ENCODE data around the gene MAPK9. TPM values are rescaled to one million over a fixed set of nuclear protein-coding genes. Genes with fewer than 3 reads are reported as not detected.
"Not testable (repeated sequence)": the region's sequence is repeated elsewhere in the genome, so short reads cannot be mapped to it uniquely, and the experiment has no call there.

The MAPK9 gene
- total RNA-seq, 1 donor from 2014 or later: 95.8 TPM

DNA sequence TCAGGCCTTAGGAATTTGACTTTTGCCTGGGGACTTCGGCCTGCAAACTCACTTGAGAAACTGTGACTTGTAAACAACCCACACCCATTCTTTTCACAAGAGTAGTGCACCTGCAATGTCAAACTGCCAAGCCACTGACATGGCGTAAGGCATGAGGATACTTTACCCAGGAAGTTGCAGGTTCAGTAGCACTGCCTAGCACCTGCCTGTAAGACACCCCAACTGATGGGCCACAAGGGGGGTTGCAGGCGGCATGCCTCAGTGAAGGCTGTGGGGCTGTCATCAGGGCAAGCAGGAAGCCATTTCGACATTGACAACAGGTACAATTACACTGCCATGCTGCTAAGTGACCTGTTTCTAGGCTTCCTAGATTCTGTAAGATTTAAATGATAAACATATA, 41.6 kb downstream of the MAPK9 start:
- DNase-seq (ENCODE audit: low spot score in 2 of 2): no peak

DNA sequence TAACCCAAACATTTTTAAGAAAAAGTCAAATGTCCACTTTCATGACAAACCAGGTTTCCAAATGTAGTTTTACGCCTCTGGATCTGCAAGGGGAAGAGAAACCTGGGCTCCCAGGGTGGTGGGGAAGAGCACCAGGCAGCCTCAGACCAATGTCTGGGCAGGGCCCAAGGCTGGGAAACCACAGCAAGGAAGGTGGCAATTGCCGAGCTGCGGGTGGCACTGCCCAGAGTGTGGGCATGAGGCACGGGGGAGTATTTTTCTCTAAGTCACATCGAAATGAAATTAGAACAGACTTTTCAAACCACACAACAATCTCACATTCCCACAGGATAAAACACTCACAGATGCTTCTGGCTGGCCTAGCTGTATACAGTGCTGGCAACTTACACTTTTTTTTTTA, 50.3 kb downstream of the MAPK9 start:
- DNase-seq (ENCODE audit: low spot score in 2 of 2): no peak
- no peak for FAIRE-seq

More for the DNA sequence above, 41.6 kb downstream of the MAPK9 start:
- FAIRE-seq: no peak

DNA sequence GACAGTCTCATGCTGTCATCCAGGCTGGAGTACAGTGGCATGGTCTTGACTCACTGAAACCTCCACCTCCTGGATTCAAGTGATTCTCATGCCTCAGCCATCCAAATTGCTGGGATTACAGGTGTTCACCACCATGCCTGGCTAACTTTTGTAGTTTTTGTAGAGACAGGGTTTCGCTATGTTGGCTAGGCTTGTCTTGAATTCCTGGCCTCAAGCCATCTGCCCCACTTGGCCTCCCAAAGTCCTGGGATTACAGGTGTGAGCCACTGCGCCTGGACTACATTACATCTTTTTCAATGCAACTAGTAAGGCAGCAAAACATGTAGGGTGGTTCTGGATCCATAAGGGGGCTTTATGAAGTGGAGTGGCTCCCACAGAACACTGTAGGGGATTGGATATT, 53.3 kb downstream of the MAPK9 start:
- no peak for DNase-seq (ENCODE audit: low spot score in 2 of 2)
- no peak for FAIRE-seq

DNA sequence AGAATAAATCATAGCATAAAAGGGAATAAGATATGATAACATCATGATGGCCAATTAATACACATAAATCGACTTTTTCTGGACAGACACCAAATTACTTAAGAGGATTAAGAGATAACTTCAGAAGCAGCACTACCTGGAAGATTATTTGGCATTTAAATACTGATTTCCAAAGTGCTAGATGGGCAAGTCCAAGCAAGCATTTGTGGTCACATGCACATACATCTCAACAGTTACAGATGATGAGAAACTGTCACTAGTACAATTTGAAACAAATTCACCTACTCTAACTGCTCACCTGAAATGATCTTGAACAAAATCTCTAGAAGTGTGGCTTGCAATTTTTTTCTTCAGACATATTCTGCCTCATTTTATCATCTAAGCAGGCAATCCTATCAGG, 56.0 kb downstream of the MAPK9 start:
- FAIRE-seq (no peak), DNase-seq (ENCODE audit: low spot score in 2 of 2) (no peak)

DNA sequence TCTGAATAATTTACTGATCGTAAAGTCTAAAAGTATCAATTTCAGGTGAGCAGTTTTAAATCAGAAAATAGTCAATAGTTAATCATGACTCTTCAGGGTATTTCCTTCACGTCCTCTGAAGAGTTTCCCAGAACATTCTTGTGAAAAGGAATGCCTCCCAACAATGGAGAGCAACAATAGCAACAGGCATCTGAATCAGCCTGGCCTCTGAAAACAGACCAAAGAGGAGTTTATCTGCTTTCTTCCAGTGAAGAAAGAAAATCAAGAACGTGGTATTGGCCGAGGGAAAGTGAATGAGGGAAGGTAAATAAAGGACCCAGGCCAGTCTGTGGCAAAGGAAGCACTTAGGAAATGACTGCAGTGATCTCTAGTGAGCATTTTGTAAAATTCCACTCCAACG, 56.8 kb downstream of the MAPK9 start:
- FAIRE-seq: no peak

DNA sequence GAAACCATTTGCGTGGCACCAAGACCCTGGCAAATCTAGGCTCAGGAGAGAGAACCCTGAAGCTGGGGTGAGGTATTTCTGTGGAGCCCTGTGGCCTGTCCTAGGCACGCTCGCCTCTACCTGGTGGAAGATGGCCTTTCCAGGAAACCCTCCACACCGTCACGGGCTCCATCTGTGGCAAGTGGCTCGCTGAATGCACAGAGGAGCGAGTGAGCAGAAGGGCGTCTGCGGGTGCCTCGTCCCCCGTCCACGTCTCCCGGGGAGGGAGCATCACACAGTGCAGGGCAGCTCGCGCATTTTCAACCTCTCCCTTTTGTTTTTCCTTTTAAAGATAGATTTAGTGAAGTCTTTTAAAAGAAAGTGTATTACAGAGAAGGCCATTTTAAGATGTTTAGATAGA, 57.6 kb downstream of the MAPK9 start:
- DNase-seq (ENCODE audit: low spot score in 2 of 2): no peak
- no peak for FAIRE-seq

More for the DNA sequence above, 56.8 kb downstream of the MAPK9 start:
- DNase-seq (ENCODE audit: low spot score in 2 of 2): no peak

DNA sequence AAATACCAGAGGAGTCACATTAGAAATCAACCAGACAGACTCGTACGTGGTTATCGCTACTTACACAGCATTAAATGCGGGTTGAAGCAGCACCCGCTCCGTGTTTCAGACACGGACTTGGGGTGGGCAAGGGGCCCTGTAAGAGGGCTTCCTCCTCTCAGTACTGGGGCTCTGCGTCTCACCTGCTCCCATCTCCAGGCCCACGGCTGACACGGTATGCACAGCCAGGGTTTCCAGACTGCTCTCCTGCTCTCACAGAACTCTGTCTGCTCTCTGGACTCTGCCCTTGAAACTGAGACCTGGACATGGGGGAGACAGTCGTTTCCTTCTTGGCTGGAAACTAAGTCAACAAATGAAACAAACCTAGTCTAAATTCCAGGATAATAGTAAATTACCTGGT, 58.2 kb downstream of the MAPK9 start:
- no peak for DNase-seq (ENCODE audit: low spot score in 2 of 2)
- FAIRE-seq: no peak

DNA sequence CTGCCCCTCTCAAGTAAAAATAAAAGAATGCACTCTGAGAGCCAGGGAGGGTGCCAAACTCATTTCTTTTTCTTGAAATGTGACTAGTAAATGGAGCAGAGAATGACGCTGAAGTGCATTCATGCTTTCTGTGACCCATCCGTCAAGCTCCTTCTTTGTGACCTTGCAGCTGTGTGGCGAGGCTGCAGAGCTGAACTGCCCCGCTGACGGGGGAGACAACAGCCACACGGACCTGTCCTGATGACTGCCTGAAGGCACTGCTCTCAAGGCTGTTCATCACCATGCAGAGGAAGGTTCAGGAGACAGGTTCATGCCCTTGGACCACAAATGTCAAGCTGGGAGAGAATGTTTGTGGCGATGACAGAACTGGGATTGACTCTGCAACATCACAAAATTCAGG, 61.9 kb downstream of the MAPK9 start:
- DNase-seq (ENCODE audit: low spot score in 2 of 2) (no peak), FAIRE-seq (no peak)

DNA sequence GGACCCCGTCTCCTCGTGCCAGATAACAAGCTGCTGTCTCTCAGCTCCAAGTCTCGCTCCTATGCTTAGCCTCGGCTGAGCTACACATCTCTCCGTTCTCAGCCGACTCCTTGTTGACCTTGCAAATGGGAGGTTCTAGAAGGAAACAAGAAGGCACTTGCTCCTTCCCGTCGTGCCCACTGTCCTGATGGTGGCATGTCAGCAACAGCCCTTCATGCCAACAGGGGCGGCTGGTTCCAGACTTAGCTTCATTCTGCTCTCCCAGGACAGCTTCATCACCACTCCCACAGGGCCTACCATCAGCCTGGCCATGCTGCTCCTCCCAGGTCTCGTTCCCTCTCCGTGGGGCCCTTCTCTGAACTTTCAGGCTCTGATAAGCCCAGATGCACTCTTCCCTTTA, 69.8 kb downstream of the MAPK9 start:
- FAIRE-seq (no peak), DNase-seq (ENCODE audit: low spot score in 2 of 2) (no peak)

DNA sequence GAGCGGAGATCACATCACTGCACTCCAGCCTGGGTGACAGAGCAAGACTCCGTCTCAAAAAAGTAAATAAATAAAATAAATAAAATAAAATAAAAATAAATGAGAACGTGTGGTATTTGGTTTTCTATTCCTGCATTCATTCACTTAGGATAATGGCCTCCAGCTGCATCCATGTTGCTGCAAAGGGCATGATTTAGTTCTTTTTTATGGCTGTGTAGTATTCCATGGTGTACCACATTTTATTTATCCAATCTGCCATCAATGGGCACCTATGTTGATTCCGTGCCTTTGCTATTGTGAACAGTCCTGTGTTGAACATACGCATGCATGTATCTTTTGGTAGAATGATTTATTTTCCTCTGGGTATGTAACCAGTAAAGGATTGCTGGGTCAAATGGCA, 74.1 kb downstream of the MAPK9 start:
- FAIRE-seq (no peak), DNase-seq (ENCODE audit: low spot score in 2 of 2) (no peak)

DNA sequence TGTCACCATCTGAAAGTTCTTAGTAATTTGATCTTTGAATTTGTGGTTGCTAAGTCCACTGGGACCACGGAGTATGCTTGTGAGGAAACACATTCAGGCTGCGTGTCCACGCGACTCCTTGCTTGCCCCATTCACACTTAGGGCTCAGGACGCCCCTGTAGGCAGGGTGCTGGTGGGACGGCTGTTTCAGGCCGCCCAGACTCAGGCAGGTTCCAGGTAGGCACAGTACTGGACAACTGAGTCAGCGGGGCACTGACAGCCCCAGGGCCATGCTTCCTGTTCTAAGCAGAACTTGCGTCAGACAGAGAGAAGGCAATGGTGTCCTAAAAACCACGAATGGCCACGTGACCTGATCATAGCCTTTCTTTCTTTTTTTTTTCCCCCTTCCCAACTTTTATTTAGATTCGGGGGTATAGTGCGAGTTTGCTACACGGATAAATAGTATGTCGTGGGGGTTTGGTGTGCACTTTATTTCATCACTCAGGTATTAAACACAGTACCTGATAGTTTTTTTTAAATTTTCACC, 75.2 kb downstream of the MAPK9 start:
- FAIRE-seq (no peak), DNase-seq (ENCODE audit: low spot score in 2 of 2) (no peak)

DNA sequence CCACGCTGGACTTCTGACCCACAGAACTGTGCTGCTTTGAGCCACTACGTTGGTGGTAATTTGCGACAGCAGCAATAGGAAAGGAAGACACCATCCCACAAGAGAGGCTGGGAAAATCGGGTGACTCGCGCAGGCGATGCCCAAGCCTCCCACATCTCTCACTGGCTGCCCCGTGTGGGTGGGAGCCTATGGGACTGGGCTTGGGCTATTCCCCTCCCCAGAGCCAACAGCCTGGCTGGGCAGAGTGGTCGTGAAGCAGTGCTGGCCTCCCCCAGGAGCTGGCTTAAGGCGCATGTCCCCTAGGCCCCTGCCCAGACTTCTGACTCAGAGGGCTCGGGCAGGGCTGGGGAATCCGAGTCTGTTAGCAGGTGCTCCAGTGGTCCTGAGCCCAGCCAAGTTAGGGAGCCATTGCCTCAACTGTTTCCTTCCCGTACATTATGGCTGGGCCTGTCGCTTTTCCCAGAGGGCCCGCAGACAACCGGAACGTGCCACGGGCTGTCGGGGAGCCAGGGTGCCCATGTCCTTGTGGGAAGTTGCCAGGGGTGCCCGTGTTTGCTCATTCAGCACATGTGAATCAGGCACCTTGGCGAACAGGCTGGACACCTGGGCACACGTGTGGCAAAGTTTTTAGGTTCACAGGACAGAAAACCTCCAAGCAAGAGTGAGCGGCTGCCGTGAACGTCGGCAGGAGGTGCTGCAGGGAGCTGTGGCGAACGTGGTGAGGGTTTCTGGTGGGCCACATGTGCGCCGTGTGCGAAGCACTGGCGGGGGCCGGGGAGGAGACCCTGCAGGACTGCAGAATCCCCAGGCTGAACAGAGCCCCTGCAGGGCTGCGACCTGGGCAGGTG, 75.9 kb downstream of the MAPK9 start:
- FAIRE-seq: no peak
- DNase-seq (ENCODE audit: low spot score in 2 of 2): no peak

DNA sequence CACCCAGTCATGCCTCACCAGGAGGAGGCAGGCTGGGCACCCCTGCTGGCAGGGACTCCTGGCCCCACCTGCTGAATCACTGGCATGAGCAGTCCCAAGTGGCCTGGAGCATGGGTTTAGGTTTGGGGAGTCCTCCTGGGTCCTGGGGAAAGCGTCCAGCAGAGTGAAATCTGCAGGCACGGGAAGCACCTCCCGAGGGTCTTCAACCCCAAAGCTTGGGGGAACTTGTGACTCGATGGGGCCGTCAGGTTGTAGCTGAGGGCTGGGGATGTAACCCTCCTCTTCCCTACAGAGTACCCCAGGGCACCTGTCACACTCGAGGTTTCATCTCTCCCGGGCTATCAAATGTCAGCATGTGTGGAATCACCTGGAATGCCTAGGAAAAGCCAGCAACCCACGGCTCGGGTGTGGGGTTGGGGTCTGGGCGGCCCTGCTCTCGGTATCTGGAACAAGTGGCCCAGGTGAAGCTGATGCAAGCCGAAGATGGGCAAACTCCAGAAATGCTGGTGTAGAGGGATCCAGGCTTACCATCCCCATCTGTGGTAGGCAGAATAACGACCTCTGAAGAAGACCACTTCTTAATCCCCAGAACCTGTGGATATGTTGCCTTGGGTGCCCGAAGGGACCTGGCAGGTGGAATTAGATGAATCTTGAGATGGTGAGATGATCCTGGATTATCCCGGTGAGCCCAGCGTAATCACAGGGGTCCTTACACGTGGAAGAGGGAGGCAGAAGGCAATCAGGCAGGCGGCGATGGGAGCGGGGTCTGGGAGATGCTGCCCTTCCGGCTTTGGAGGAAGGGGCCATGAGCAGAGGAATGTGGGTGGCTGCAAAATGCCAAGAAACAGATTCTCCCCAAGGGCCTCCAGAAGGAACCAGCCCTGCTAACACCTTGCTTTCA, 76.8 kb downstream of the MAPK9 start:
- FAIRE-seq (no peak), DNase-seq (ENCODE audit: low spot score in 2 of 2) (no peak)

DNA sequence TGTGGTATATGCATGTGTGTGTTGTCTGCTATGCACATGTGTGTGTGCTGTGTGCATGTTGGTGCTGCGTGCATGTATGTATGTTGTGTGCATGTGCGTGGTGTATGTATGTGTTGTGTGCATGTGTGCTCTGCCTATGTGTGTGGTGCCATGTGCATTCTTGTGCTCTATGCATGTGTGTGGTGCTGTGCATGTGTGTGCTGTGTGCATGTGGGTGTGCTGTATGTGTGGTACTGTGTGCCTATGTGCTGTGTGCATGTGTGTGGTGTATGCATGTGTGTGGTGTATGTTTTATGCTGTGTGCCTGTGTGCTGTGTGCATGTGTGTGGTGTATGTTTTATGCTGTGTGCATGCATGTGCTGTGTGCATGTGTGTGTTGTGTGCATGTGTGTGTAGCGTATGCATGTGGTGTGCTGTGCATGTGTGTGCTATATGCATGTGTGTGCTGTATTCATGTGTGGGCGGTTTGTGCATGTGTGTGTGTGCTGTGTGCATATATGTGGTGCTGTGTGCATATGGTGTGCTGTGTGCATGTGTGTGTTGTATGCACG, 78.2 kb downstream of the MAPK9 start:
- no peak for FAIRE-seq
- DNase-seq (ENCODE audit: low spot score in 2 of 2): no peak

DNA sequence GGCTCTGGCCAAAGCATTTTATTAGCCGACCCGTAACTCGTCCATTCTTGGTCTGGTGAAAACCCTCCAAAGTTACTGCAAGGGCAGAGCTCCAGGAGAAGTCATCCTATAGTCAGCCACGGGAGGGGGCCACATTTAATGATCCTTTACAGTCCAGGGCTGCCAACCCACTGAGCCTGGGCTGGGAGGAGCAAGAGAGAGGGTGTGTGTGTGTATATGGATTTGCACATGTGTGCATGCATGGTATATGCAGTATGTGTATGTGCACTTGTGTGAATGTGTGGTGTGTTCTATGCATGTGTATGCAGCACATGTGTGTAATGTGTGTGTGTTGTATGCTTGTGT, 78.7 kb downstream of the MAPK9 start:
- DNase-seq (ENCODE audit: low spot score in 2 of 2) (no peak), FAIRE-seq (no peak)

DNA sequence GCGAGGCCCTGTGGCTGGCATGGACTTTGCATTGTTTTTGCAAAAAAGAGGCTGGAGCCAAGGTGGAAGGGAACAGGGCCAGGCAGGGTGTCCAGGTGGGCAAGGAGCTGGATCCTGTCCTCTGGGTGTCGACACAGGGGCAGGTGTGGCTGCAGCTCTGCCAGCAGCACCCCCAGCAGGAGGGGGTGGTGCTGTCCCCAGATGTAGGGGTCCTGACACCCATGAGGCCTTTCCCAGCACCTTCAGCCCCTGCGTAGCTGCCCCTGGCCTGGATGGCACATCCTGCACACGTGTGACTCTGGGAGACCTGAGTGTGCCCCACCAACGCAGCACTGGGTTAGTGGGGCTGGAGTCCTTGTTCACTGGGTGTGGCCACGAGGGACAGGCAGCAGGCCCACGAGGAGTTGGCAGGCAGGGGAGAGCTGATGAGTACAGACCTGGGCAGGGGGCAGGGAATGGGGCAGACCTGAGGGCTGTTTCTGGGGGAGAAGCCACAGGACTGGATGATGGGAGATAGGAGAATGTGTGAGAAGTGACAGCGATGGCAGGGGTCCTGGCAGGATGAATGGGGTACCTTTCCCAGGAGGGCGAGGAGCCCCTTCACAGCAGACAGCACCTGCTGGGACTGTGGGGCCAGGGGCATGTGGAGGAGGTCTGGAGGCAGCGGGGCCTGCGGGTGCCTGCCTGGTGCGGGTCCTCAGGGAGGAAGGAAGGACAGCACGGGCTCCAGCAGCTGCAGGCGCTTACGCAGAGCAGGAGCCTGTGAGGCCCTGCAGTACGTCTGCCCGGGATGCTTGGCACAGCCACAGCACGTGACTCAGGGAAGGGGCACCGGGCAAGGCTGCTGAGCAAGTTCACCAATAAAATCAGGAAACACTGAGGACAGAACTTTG, 79.3 kb downstream of the MAPK9 start:
- FAIRE-seq: no peak
- DNase-seq (ENCODE audit: low spot score in 2 of 2): no peak

DNA sequence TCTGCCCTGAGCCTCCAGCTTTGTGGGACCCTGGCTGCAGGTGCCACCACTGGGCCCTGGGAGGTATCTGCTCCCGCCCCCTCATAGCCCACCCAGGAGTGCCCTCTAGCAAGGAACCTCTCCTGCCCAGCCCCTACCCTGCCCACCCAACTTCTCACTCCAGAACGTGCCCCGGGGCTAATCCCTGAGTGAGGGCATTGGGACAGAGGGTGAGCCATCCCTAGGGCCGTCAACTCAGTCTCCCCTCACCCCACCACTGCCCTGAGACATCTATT, 80.2 kb downstream of the MAPK9 start:
- FAIRE-seq: no peak
- no peak for DNase-seq (ENCODE audit: low spot score in 2 of 2)

DNA sequence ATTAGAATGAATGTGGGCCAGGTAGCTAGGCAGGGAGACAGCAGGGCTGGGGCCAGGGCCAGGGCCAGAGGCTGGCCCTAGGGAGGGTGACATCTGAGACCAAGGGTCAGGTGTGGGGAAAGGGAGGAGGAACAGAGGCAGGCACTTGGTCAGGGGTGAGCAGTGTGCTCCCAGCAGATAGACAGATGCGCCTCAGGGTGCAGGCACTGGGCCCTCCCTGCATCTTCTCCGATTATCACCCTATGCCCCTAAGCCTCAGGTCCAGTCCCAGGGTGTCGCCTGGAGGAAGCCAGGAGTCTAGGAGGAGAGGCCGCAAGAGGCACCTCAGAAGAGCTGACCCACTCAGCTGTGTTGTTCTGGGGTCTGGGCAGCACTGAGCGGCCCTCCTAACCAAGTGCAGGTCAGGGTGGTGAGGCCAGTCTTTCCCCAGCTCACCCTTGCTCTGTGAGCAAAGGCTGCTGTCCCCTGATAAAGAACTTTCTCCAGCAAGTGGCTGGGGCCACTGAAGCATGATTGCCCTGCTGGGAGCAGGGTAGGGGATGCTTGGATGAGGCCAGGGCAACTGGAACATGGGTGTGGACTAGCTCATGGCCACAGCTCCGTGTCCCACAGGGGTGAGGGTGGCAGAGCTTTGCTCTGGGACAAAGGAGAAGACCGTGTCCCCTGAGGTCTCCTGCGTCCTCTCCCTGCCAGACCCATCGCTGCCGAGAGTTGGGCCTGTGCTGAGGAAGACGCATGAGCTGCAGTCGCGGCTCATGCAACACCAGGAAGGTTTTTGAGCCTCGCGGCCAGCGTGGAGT, 80.7 kb downstream of the MAPK9 start:
- FAIRE-seq (no peak), DNase-seq (ENCODE audit: low spot score in 2 of 2) (no peak)

DNA sequence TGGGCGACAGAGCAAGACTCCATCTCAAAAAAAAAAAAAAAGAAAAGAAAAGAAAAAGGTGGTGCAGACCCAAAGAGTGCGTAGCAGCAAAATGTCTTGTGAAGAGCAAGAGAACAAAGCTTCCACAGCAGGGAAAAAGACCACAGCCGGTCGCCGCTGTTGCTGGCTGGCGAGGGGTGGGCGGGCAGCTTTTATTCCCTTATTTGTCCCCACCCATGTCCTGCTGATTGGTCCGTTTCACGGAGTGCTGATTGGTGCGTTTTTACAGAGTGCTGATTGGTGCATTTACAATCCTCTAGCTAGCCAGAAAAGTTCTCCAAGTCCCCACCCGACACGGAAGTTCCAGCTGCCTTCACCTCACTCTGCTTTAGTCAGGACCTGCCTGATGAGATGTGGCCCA, 81.8 kb downstream of the MAPK9 start:
- DNase-seq (ENCODE audit: low spot score in 2 of 2); FAIRE-seq: not testable (repeated sequence)

Data from frontal cortex (tissue), 4 donors.